H1 (cell line): ENCODE data around the gene PRRT2. TPM values are rescaled to one million over a fixed set of nuclear protein-coding genes. Genes with fewer than 3 reads are reported as not detected.

ENCODE experiments used
- CTCF ChIA-PET: fragments of 300-600 bp; sonication (Branson Sonifier 250); formaldehyde crosslinking; loops from one replicate; lab custom pipeline; 2021; ENCODE audit not compliant: partially characterized antibody; lab: Charles Lee
- POLR2A ChIA-PET: fragments of 300-600 bp; sonication (Branson Sonifier 250); formaldehyde crosslinking; loops from one replicate; lab custom pipeline; 2021; ENCODE audit warnings: inconsistent platforms; ENCODE audit not compliant: partially characterized antibody; lab: Charles Lee
- DNase-seq, 2 experiments: peaks; one replicate each; pipeline versions ENCODE4 v3.0.0 to v3.0.0-alpha.2; 2010 to 2022; ENCODE audit warnings: low spot score in 2 of 2, low read depth in 1 of 2, mixed read lengths in 1 of 2
- FAIRE-seq: peaks from 2 replicates; lab custom pipeline; 2011; peaks lifted over from hg19 to GRCh38; lab: Jason Lieb, UNC
- H2AFZ ChIP-seq: 2 replicates; pipeline ENCODE4 v1.8.1; 2012; ENCODE audit warnings: low read length, inconsistent platforms
- H2AK5ac ChIP-seq: 2 replicates; pipeline ENCODE4 v1.6.1; 2013; ENCODE audit warnings: low read depth, low read length
- H2BK120ac ChIP-seq: replicated peaks from 2 replicates; pipeline ENCODE3; 2013; ENCODE audit warnings: low read depth, low read length, inconsistent platforms
- H2BK12ac ChIP-seq: 2 replicates; pipeline ENCODE4 v1.6.1; 2013; ENCODE audit warnings: low read depth, low read length
- H2BK15ac ChIP-seq: 2 replicates; pipeline ENCODE4 v1.6.1; 2013; ENCODE audit warnings: low read length
- H2BK20ac ChIP-seq: 2 replicates; pipeline ENCODE4 v1.6.1; 2013; ENCODE audit warnings: low read length
- H2BK5ac ChIP-seq: 2 replicates; pipeline ENCODE4 v1.6.1; 2013; ENCODE audit warnings: low read depth, low read length
- H3K14ac ChIP-seq: 2 replicates; pipeline ENCODE4 v1.6.1; 2013; ENCODE audit warnings: inconsistent platforms; ENCODE audit not compliant: insufficient read length
- H3K18ac ChIP-seq: 2 replicates; pipeline ENCODE4 v1.6.1; 2013; ENCODE audit warnings: low read length; ENCODE audit errors: extremely low read depth
- H3K23ac ChIP-seq: 2 replicates; pipeline ENCODE4 v1.6.1; 2013; ENCODE audit warnings: inconsistent platforms; ENCODE audit not compliant: insufficient read length
- H3K23me2 ChIP-seq: 2 replicates; pipeline ENCODE4 v1.6.1; 2013; ENCODE audit warnings: low read depth, low read length
- H3K27ac ChIP-seq: 2 replicates; pipeline ENCODE4 v1.6.1; 2011; ENCODE audit warnings: low read depth, low read length, inconsistent platforms
- H3K27me3 ChIP-seq, 4 experiments: replicated peaks in 1 of 4; 1 replicate in 1 of 4; 2 replicates in 3 of 4; pipeline versions ENCODE4 v1.6.1 to v1.8.1; 2011 to 2013; ENCODE audit warnings: low read length in 3 of 4, mild to moderate bottlenecking in 3 of 4, inconsistent platforms in 2 of 4, mixed read lengths in 2 of 4, moderate library complexity in 1 of 4; ENCODE audit not compliant: control insufficient read depth in 3 of 4, insufficient read depth in 3 of 4; ENCODE audit errors: extremely low read depth in 1 of 4
- H3K36me3 ChIP-seq, 4 experiments: 2 replicates each; pipeline versions ENCODE4 v1.6.1 to v1.8.1; 2011 to 2013; ENCODE audit warnings: mild to moderate bottlenecking in 4 of 4, low read length in 3 of 4, moderate library complexity in 2 of 4, control low read depth in 1 of 4, inconsistent platforms in 1 of 4; ENCODE audit not compliant: insufficient read depth in 4 of 4, control insufficient read depth in 2 of 4
- H3K4ac ChIP-seq: replicated peaks from 2 replicates; pipeline ENCODE3; 2013; ENCODE audit warnings: low read length, low read depth, mixed read lengths, inconsistent platforms; ENCODE audit not compliant: insufficient read length
- H3K4me1 ChIP-seq, 4 experiments: replicated peaks in 1 of 4; 1 replicate in 1 of 4; 2 replicates in 3 of 4; pipeline versions ENCODE4 v1.6.1 to v1.8.1; 2011 to 2013; ENCODE audit warnings: low read length in 3 of 4, inconsistent platforms in 2 of 4, mixed read lengths in 1 of 4; ENCODE audit not compliant: insufficient read depth in 4 of 4, control insufficient read depth in 3 of 4
- H3K4me2 ChIP-seq, 2 experiments: 2 replicates each; pipeline versions ENCODE4 v1.6.1 to v1.8.1; 2011 to 2013; ENCODE audit warnings: low read depth in 2 of 2, low read length in 2 of 2, control low read depth in 1 of 2, inconsistent platforms in 1 of 2, mild to moderate bottlenecking in 1 of 2; ENCODE audit not compliant: insufficient read depth in 1 of 2
- H3K4me3 ChIP-seq, 4 experiments: fragments of 200-600, 300-600 bp in 1 of 4; sonication (generic), shearing (Covaris generic), sonication (Bioruptor Twin) in 1 of 4; 2 replicates each; pipeline versions ENCODE4 v1.5.1 to v1.8.1; 2011 to 2016; ENCODE audit warnings: low read length in 4 of 4, low read depth in 3 of 4, control low read depth in 2 of 4, inconsistent platforms in 2 of 4, mild to moderate bottlenecking in 2 of 4, mixed read lengths in 1 of 4, moderate library complexity in 1 of 4; ENCODE audit not compliant: insufficient read depth in 2 of 4; ENCODE audit errors: extremely low read depth in 1 of 4
- H3K56ac ChIP-seq: replicated peaks from 2 replicates; pipeline ENCODE3; 2013; ENCODE audit warnings: low read depth, mild to moderate bottlenecking, mixed read lengths, low read length, inconsistent platforms; ENCODE audit not compliant: insufficient read length
- H3K79me1 ChIP-seq: 2 replicates; pipeline ENCODE4 v1.6.1; 2013; ENCODE audit warnings: low read depth, low read length, control low read depth
- H3K79me2 ChIP-seq, 2 experiments: 2 replicates each; pipeline versions ENCODE4 v1.6.1 to v1.8.1; 2012 to 2013; ENCODE audit warnings: low read length in 2 of 2, mild to moderate bottlenecking in 2 of 2, inconsistent platforms in 1 of 2; ENCODE audit not compliant: insufficient read depth in 2 of 2, control insufficient read depth in 1 of 2
- H3K9ac ChIP-seq, 4 experiments: replicated peaks in 1 of 4; 1 replicate in 1 of 4; 2 replicates in 3 of 4; pipeline versions ENCODE4 v1.6.1 to v1.8.1; 2011 to 2013; ENCODE audit warnings: low read depth in 3 of 4, low read length in 3 of 4, control low read depth in 2 of 4, mild to moderate bottlenecking in 2 of 4, moderate library complexity in 2 of 4, inconsistent platforms in 1 of 4; ENCODE audit errors: extremely low read depth in 1 of 4
- H3K9me3 ChIP-seq, 2 experiments: 2 replicates each; pipeline versions ENCODE4 v1.6.1 to v1.8.1; 2012 to 2013; ENCODE audit warnings: mild to moderate bottlenecking in 2 of 2, moderate library complexity in 2 of 2, control low read depth in 1 of 2, inconsistent platforms in 1 of 2, low read depth in 1 of 2, low read length in 1 of 2, mixed read lengths in 1 of 2; ENCODE audit not compliant: insufficient read depth in 2 of 2
- H4K20me1 ChIP-seq, 2 experiments: replicated peaks in 1 of 2; 2 replicates each; pipeline versions ENCODE3 to v1.8.1; 2011 to 2013; ENCODE audit warnings: inconsistent platforms in 2 of 2, low read length in 2 of 2, mild to moderate bottlenecking in 1 of 2; ENCODE audit not compliant: insufficient read depth in 2 of 2, control insufficient read depth in 1 of 2
- H4K5ac ChIP-seq: 2 replicates; pipeline ENCODE4 v1.6.1; 2013; ENCODE audit warnings: low read length, low read depth, mixed read lengths, inconsistent platforms; ENCODE audit not compliant: insufficient read length
- H4K8ac ChIP-seq: 2 replicates; pipeline ENCODE4 v1.8.0; 2013; ENCODE audit warnings: mild to moderate bottlenecking, moderate library complexity, low read length, inconsistent platforms; ENCODE audit not compliant: insufficient read depth; ENCODE audit errors: extremely low read depth
- H4K91ac ChIP-seq: replicated peaks from 2 replicates; pipeline ENCODE3; 2013; ENCODE audit warnings: low read length, mixed read lengths, inconsistent platforms; ENCODE audit not compliant: insufficient read length
- EZH2 ChIP-seq: fragments of 200-600 bp; sonication (generic); IDR thresholded peaks from 2 replicates; pipeline ENCODE4 v1.7.1; 2012; ENCODE audit warnings: low read depth, mild to moderate bottlenecking, moderate library complexity, low read length, inconsistent platforms; ENCODE audit not compliant: severe bottlenecking
- TEAD4 ChIP-seq: IDR thresholded peaks from 2 replicates; pipeline ENCODE4 v1.6.1; 2012; ENCODE audit warnings: low read depth, low read length, inconsistent platforms, mixed read lengths
- WGBS, 2 experiments: shearing (Covaris generic) in 1 of 2; methylation state at CpG; one replicate each; pipeline versions ENCODE4 v1.1.6 to v1.1.7; 2013 to 2015; ENCODE audit warnings: low lambda C conversion rate in 2 of 2, mixed read lengths in 2 of 2, inconsistent platforms in 1 of 2, low coverage in 1 of 2, missing lambda C conversion rate in 1 of 2; ENCODE audit not compliant: insufficient replicate concordance in 2 of 2, insufficient coverage in 1 of 2, insufficient read length in 1 of 2; ENCODE audit errors: extremely low coverage in 1 of 2, missing lambda C conversion rate in 1 of 2; 5-methylcytosine and 5-hydroxymethylcytosine counted together
- polyA plus RNA-seq, 7 experiments: library from polyadenylated mRNA; depleted of rRNA in 3 of 7; stranded (reverse) in 5 of 7; unstranded in 2 of 7; fragments of >200 nt in 5 of 7; fragments of 200-250 nt in 2 of 7; gene quantifications; 1 replicate in 5 of 7; 2 replicates in 1 of 7; 4 replicates in 1 of 7; pipeline versions ENCODE4 v1.2.1 to v1.2.3, GENCODE V29; 2011 to 2013; ENCODE audit warnings: missing spikeins in 2 of 7, mixed read lengths in 2 of 7
- total RNA-seq: library from RNA; stranded (reverse); fragmentation: NEBNext Ultra II Directional; extraction: Animal tissue kit (Norgen Biotek cat#: 25700); gene quantifications from 2 replicates; pipeline ENCODE4 v1.2.1, GENCODE V29; 2021

Gene PRRT2
- total and polyA plus RNA-seq, 2 of the 8 experiments (the other 6 are each of a cell fraction or from before 2014, with no cell fraction given), result 12.8 to 32.6 TPM

GRCh38 chr16:29804020-29804419 is 8.0 kb upstream of the PRRT2 start:
- H3K4me3 ChIP-seq, result peak overlapping the region in 1 of 4 experiments; percentile 77; a peak in 1 of 8 replicates

More at GRCh38 chr16:29804020-29804419, 8.0 kb upstream of the PRRT2 start:
- Histone ChIP-seq H2BK15ac (no peak overlapping the region), H4K91ac (no peak overlapping the region), H4K5ac (no peak overlapping the region), H3K18ac (no peak overlapping the region), H3K79me2 (peaks cover 7 to 20% of the 10 kb centered on the region in 2 experiments), H3K4ac (no peak overlapping the region), H2BK20ac (no peak overlapping the region), H4K8ac (no peak overlapping the region; the same call in 1 of the 2 replicates), H2AFZ (no peak overlapping the region), H3K27ac (no peak overlapping the region; the same call in 1 of the 2 replicates), H3K14ac (no peak overlapping the region), H3K79me1 (no peaks in the 10 kb centered on the region), H3K27me3 (no peaks in the 10 kb centered on the region), H3K4me1 (peaks cover 0 to 23% (median 15%) of the 10 kb centered on the region in 4 experiments; a peak in 6 of 7 replicates), H2BK5ac (no peak overlapping the region), H4K20me1 (peaks cover 8 to 17% of the 10 kb centered on the region in 2 experiments), H3K23ac (no peak overlapping the region), H3K36me3 (peaks cover 32 to 56% (median 40%) of the 10 kb centered on the region in 4 experiments), H2BK120ac (no peak overlapping the region), H3K9ac (peak overlapping the region in 1 of 4 experiments; percentile 30; a peak in 1 of 7 replicates), H3K9me3 (no peaks in the 10 kb centered on the region), H2BK12ac (no peak overlapping the region; the same call in 1 of the 2 replicates), H3K23me2 (peaks cover 13% of the 10 kb centered on the region; the same call in 1 of the 2 replicates), H2AK5ac (peak overlapping the region; percentile 70; the same call in 1 of the 2 replicates), H3K56ac (no peak overlapping the region), H3K4me2 (peak overlapping the region; percentile 69 to 94; a peak in 3 of 4 replicates)
- TF ChIP-seq EZH2, result no peak
- peak; percentile 54; the same call in 1 of the 2 replicates for TF ChIP-seq TEAD4
- no peak for DNase-seq
- CTCF ChIA-PET, result interaction anchor here (0.5 to 2.8 kb wide), 15 partner anchors 11 to 945 kb away, joined by 3 to 15 read pairs (median 4); partner anchors contain the start of genes KIF22, PAGR1 and TLCD3B
- POLR2A ChIA-PET, result interaction anchor here (0.6 to 6.5 kb wide), 22 partner anchors 9 to 1649 kb away, joined by 3 to 58 read pairs (median 4); partner anchors contain the start of genes ALDOA, KCTD13, KIF22 and MVP
- FAIRE-seq, result no peak
- WGBS, 2 experiments, result 88% methylated on average over 8 of the region's 8 CpGs; no CpG with 5 or more reads in 1 of the 2 experiments
